ENCODE measurements around the gene ZFP1. TPM values are rescaled to one million over a fixed set of nuclear protein-coding genes. Genes with fewer than 3 reads are reported as not detected.

The ZFP1 gene
- total RNA-seq, 1 experiment from 2014 or later, result 15.3 TPM

- H3K9me3 ChIP-seq (ENCODE audit: control insufficient read depth, low read depth, low read length), result no peaks in the 10 kb centered on the region
- no peaks in the 10 kb centered on the region for H3K4me1 ChIP-seq (ENCODE audit: insufficient read depth, low read length)
- no peak overlapping the region for H3K4ac ChIP-seq (ENCODE audit: low read depth, low read length)
- no peak overlapping the region for H3K18ac ChIP-seq (ENCODE audit: insufficient read length, low read depth, low read length)
- no peak overlapping the region for H4K8ac ChIP-seq (replicated peaks; ENCODE audit: insufficient read length, low read depth, low read length)
- H2AFZ ChIP-seq (ENCODE audit: low read length), result no peak overlapping the region
- no peaks in the 10 kb centered on the region for H3K27me3 ChIP-seq (ENCODE audit: insufficient read depth, low read length)
- H2BK12ac ChIP-seq (ENCODE audit: insufficient read length, low read depth, low read length), result no peak overlapping the region
- no peak overlapping the region for H4K91ac ChIP-seq (ENCODE audit: insufficient read length, low read depth, low read length)
- no peaks in the 10 kb centered on the region for H3K4me1 Mint-ChIP-seq
- H3K27ac ChIP-seq (ENCODE audit: insufficient read length, low read depth, low read length), result no peak overlapping the region
- H2BK5ac ChIP-seq (ENCODE audit: insufficient read length, low read length), result no peak overlapping the region
- no peak overlapping the region for H3K56ac ChIP-seq (ENCODE audit: insufficient read length, low read depth, low read length)
- H4K20me1 ChIP-seq (ENCODE audit: control insufficient read depth, insufficient read depth, insufficient read length), result no peaks in the 10 kb centered on the region
- H3K14ac ChIP-seq (ENCODE audit: insufficient read depth, low read length), result no peak overlapping the region
- H3K4me2 ChIP-seq (ENCODE audit: insufficient read depth, insufficient read length, low read length), result no peak overlapping the region
- no peaks in the 10 kb centered on the region for H3K23me2 ChIP-seq (ENCODE audit: insufficient read length, low read depth, low read length, poor library complexity, severe bottlenecking)
- peaks cover 7 to 36% of the 10 kb centered on the region in 2 experiments; a peak in 4 of 5 replicates for H3K9me3 Mint-ChIP-seq
- WGBS (ENCODE audit: extremely low coverage, insufficient read length, low lambda C conversion rate), result no CpG with 5 or more reads among the region's 1 CpG
- no peak overlapping the region for H3K4me3 Mint-ChIP-seq
- no peak overlapping the region for H2BK15ac ChIP-seq (ENCODE audit: low read depth, low read length)
- peaks cover 12% of the 10 kb centered on the region for H3K79me1 ChIP-seq (ENCODE audit: insufficient read depth, low read depth, low read length, poor library complexity, severe bottlenecking)
- no peaks in the 10 kb centered on the region; the same call in 1 of the 2 replicates for H3K79me2 ChIP-seq (ENCODE audit: insufficient read depth, low read length)
- H4K5ac ChIP-seq (ENCODE audit: insufficient read length, low read depth, low read length), result no peak overlapping the region
- H3T11ph ChIP-seq (ENCODE audit: low read length), result no peak overlapping the region
- no peak overlapping the region for H3K27ac Mint-ChIP-seq
- no peaks in the 10 kb centered on the region for H3K27me3 Mint-ChIP-seq (ENCODE audit: low read depth)
- no peak for TF ChIP-seq CTCF (conservative IDR thresholded peaks at IDR 0.05)
- peaks cover 57 to 79% (median 73%) of the 10 kb centered on the region in 3 experiments for H3K36me3 Mint-ChIP-seq (ENCODE audit: insufficient read depth in 1 of 3, low read depth in 3 of 3)
- no peak overlapping the region for H3K9ac ChIP-seq (ENCODE audit: extremely low read depth, insufficient read length, low read length)
- H2BK120ac ChIP-seq (ENCODE audit: low read depth, low read length, poor library complexity, severe bottlenecking), result no peak overlapping the region
- H2AK5ac ChIP-seq (ENCODE audit: insufficient read length, low read length), result no peak overlapping the region
- DNase-seq, result no peak
- H2BK20ac ChIP-seq (ENCODE audit: low read depth, low read length, poor library complexity, severe bottlenecking), result no peak overlapping the region
- H3K23ac ChIP-seq (ENCODE audit: insufficient read length, low read depth, low read length), result no peak overlapping the region
These were observed 12.1 kb downstream of the ZFP1 start for GRCh38 chr16:75160386-75160785.
